HCT116 (cell line): ENCODE data around the gene BFSP2. TPM values are rescaled to one million over a fixed set of nuclear protein-coding genes. Genes with fewer than 3 reads are reported as not detected.

Source experiments
- ATAC-seq: fragments of 200-7000 bp; cut with Tn5 transposase; 2 replicates; pipeline ENCODE4 v1.9.1; 2020; ENCODE audit warnings: mild to moderate bottlenecking, moderate library complexity
- BruUV-seq: library from RNA; stranded (reverse); fragments of 400-500 nt; replicated peaks from 2 replicates; lab custom pipeline; 2021; lab: Mats Ljungman, UMichigan
- CTCF ChIA-PET: fragments of 300-600 bp; sonication (Branson Sonifier 250); formaldehyde crosslinking; loops from one replicate; lab custom pipeline; 2021; ENCODE audit warnings: antibody characterized with exemption; lab: Charles Lee
- POLR2A ChIA-PET: fragments of 300-600, 350-600 bp; sonication (Branson Sonifier 250); formaldehyde crosslinking; loops from one replicate; lab custom pipeline; 2021; ENCODE audit warnings: antibody characterized with exemption; lab: Charles Lee
- RAD21 ChIA-PET, 2 experiments: fragments of 300-600 bp; sonication (Branson Sonifier 250); formaldehyde crosslinking; loops; one replicate each; lab custom pipeline; 2023; ENCODE audit warnings: low total read pairs in 2 of 2; ENCODE audit not compliant: uncharacterized antibody in 2 of 2, unreplicated experiment in 2 of 2, low non-redundant PET in 1 of 2; lab: Charles Lee
- DNase-seq: peaks from one replicate; pipeline ENCODE4 v3.0.0-alpha.2; 2010; ENCODE audit warnings: low read depth, low spot score
- H2AFZ ChIP-seq: fragments of 200-600 bp; shearing (Covaris generic), sonication (generic); 2 replicates; pipeline ENCODE4 v1.6.1; 2017; ENCODE audit warnings: low read depth, mixed run types, mixed read lengths, antibody characterized with exemption, low read length; ENCODE audit not compliant: poor library complexity, severe bottlenecking
- H3K27ac ChIP-seq: 2 replicates; pipeline ENCODE4 v1.5.1; 2012; ENCODE audit warnings: low read depth, low read length
- H3K27me3 ChIP-seq: fragments of 200-600 bp; sonication (generic); 2 replicates; pipeline ENCODE4 v1.6.1; 2016; ENCODE audit warnings: mixed run types, low read length, mixed read lengths; ENCODE audit not compliant: insufficient read depth
- H3K36me3 ChIP-seq, 2 experiments: fragments of 200-500 bp in 1 of 2; fragments of 200-600 bp in 1 of 2; sonication (Bioruptor generic) in 1 of 2; sonication (generic) in 1 of 2; 2 replicates each; pipeline versions ENCODE4 v1.5.1 to v1.6.1; 2014 to 2016; ENCODE audit warnings: low read length in 2 of 2, inconsistent platforms in 1 of 2, mixed read lengths in 1 of 2, mixed run types in 1 of 2; ENCODE audit not compliant: insufficient read depth in 2 of 2, control insufficient read depth in 1 of 2
- H3K4me1 ChIP-seq, 2 experiments: fragments of 200-600 bp in 1 of 2; sonication (generic) in 1 of 2; 2 replicates each; pipeline versions ENCODE4 v1.5.1 to v1.6.1; 2012 to 2017; ENCODE audit warnings: low read length in 2 of 2, inconsistent platforms in 1 of 2, mild to moderate bottlenecking in 1 of 2, mixed read lengths in 1 of 2, mixed run types in 1 of 2, moderate library complexity in 1 of 2; ENCODE audit not compliant: insufficient read depth in 2 of 2, control insufficient read depth in 1 of 2
- H3K4me2 ChIP-seq: fragments of 200-600 bp; sonication (generic); 2 replicates; pipeline ENCODE4 v1.6.1; 2017; ENCODE audit warnings: mixed run types, low read length, mixed read lengths
- H3K4me3 ChIP-seq, 2 experiments: fragments of 200-600 bp in 1 of 2; sonication (generic) in 1 of 2; replicated peaks in 1 of 2; 2 replicates each; pipeline ENCODE4 v1.5.1; 2011 to 2016; ENCODE audit warnings: low read length in 2 of 2, control low read depth in 1 of 2, low read depth in 1 of 2, mild to moderate bottlenecking in 1 of 2, mixed read lengths in 1 of 2, mixed run types in 1 of 2
- H3K79me2 ChIP-seq: fragments of 200-600 bp; sonication (generic); 2 replicates; pipeline ENCODE4 v1.6.1; 2017; ENCODE audit warnings: mild to moderate bottlenecking, mixed run types, low read length, moderate library complexity, mixed read lengths; ENCODE audit not compliant: insufficient read depth
- H3K9ac ChIP-seq: fragments of 200-600 bp; sonication (generic); 2 replicates; pipeline ENCODE4 v1.6.1; 2016; ENCODE audit warnings: low read length, mixed read lengths
- H3K9me2 ChIP-seq: fragments of 200-600 bp; sonication (generic), shearing (Covaris generic); 2 replicates; pipeline ENCODE4 v1.6.1; 2017; ENCODE audit warnings: mixed run types, mild to moderate bottlenecking, moderate library complexity; ENCODE audit not compliant: insufficient read depth
- H3K9me3 ChIP-seq, 2 experiments: fragments of 200-500 bp in 1 of 2; fragments of 200-600 bp in 1 of 2; sonication (Bioruptor generic) in 1 of 2; sonication (generic) in 1 of 2; 2 replicates each; pipeline ENCODE4 v1.6.1; 2014 to 2017; ENCODE audit warnings: low read length in 2 of 2, mixed read lengths in 2 of 2, inconsistent platforms in 1 of 2, low read depth in 1 of 2, mild to moderate bottlenecking in 1 of 2, mixed run types in 1 of 2, moderate library complexity in 1 of 2; ENCODE audit not compliant: control insufficient read depth in 1 of 2, insufficient read depth in 1 of 2
- H4K20me1 ChIP-seq: fragments of 200-600 bp; sonication (generic), shearing (Covaris generic); 2 replicates; pipeline ENCODE4 v1.6.1; 2017; ENCODE audit warnings: mixed run types, mild to moderate bottlenecking, moderate library complexity; ENCODE audit not compliant: insufficient read depth
- CBX3 ChIP-seq: IDR thresholded peaks from 2 replicates; pipeline ENCODE4 v1.6.1; 2012; ENCODE audit warnings: low read depth
- EGR1 ChIP-seq: IDR thresholded peaks from 2 replicates; pipeline ENCODE4 v1.6.1; 2012; ENCODE audit warnings: low read depth
- ELF1 ChIP-seq: IDR thresholded peaks from 2 replicates; pipeline ENCODE4 v1.6.1; 2012; ENCODE audit warnings: low read depth, borderline replicate concordance
- EZH2phosphoT487 ChIP-seq: fragments of 200-600 bp; IDR thresholded peaks from 2 replicates; pipeline ENCODE4 v1.6.1; 2018; ENCODE audit warnings: antibody characterized with exemption, borderline replicate concordance
- FOSL1 ChIP-seq: IDR thresholded peaks from 2 replicates; pipeline ENCODE4 v1.6.1; 2012; ENCODE audit warnings: low read depth
- JUND ChIP-seq: IDR thresholded peaks from 2 replicates; pipeline ENCODE4 v1.6.1; 2012
- POLR2A ChIP-seq: IDR thresholded peaks from 2 replicates; pipeline ENCODE4 v1.7.0; 2011; ENCODE audit warnings: borderline replicate concordance; ENCODE audit not compliant: insufficient read depth, insufficient read length; ENCODE audit errors: extremely low read depth
- RAD21 ChIP-seq: IDR thresholded peaks from 2 replicates; pipeline ENCODE4 v1.6.1; 2012; ENCODE audit warnings: low read depth, mild to moderate bottlenecking
- SIN3A ChIP-seq: IDR thresholded peaks from 2 replicates; pipeline ENCODE4 v1.6.1; 2012; ENCODE audit warnings: low read depth
- SP1 ChIP-seq: IDR thresholded peaks from 2 replicates; pipeline ENCODE4 v1.6.1; 2012; ENCODE audit warnings: low read depth
- TCF7L2 ChIP-seq: IDR thresholded peaks from 2 replicates; pipeline ENCODE4 v1.7.0; 2011; ENCODE audit warnings: borderline replicate concordance, inconsistent platforms; ENCODE audit not compliant: insufficient read depth, insufficient read length; ENCODE audit errors: extremely low read depth
- YY1 ChIP-seq: IDR thresholded peaks from 2 replicates; pipeline ENCODE4 v1.6.1; 2011; ENCODE audit warnings: low read length, low read depth, moderate library complexity, mild to moderate bottlenecking; ENCODE audit not compliant: insufficient replicate concordance; ENCODE audit errors: extremely low read depth
- ZFX ChIP-seq: fragments of 450-650 bp; IDR thresholded peaks from 2 replicates; pipeline ENCODE4 v1.6.1; 2017
- ZNF274 ChIP-seq: fragments of 200-500 bp; sonication (Bioruptor generic); IDR thresholded peaks from 2 replicates; pipeline ENCODE4 v1.6.1; 2014; ENCODE audit warnings: mild to moderate bottlenecking, low read depth, low read length, inconsistent platforms
- intact Hi-C: fragments of 100-400 bp; cut with micrococcal nuclease; formaldehyde crosslinking; loops from 2 replicates; pipeline ENCODE4 v1.10.0; 2022
- total RNA-seq: library from RNA; stranded (reverse); gene quantifications from one replicate; pipeline ENCODE4 v1.2.1, GENCODE V29; 2021; ENCODE audit not compliant: unreplicated experiment
- TF ChIP-seq, protein P1 (sequence below): IDR thresholded peaks from 2 replicates; pipeline ENCODE4 v1.6.1; 2012
- TF ChIP-seq, protein P2 (sequence below): IDR thresholded peaks from 2 replicates; pipeline ENCODE4 v1.6.1; 2012
- TF ChIP-seq, protein P3 (sequence below): IDR thresholded peaks from 2 replicates; pipeline ENCODE4 v1.6.1; 2012; ENCODE audit warnings: low read depth

Gene BFSP2
- total RNA-seq, 1 experiment from 2014 or later: not detected

DNA sequence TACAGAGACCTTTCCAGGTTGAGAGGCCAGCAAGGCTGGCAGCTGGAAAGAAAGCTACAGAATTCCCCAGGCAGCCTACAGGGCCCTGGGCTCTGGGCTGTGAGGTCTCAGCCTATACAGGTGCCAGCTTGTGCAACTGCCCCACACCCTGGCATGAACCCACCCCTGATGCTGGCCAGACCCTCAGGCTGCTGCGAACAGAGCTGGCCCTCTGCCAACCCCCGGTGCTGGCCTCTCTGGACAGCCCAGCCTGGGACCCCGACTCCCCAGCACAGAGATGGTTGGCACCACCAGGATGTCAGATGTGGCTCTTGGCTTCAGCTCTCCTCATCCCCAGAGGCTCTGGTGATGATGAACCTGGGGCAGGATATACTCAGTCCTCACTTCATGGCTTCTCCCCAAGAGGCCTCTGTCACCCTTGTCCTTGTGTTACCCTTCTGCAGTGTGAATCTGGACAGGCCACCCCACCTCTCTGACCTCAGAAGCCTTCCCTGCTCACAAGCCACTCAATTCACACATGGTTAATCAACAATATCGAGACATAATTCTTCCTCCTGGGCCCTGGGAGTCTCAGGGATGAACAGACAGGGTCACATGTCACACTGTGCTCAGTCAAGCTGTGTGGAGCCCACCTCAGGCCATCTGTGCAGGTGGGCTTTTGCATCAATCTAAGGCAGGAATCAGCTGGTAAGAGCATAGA lies 11.0 kb upstream of the BFSP2 start:
- BruUV-seq: no TSS peak
- no peak overlapping the region for H3K9ac ChIP-seq
- ChIA-PET POLR2A (no interaction called here), RAD21 (no interaction called here), CTCF (interaction anchor here (3.0 kb wide), 1 partner anchor 658 kb away, joined by 9 read pairs; no protein-coding TSS in a partner anchor)
- DNase-seq (no peak), ATAC-seq (no peak)
- TF ChIP-seq TCF7L2 (no peak), ELF1 (no peak), SIN3A (no peak), SP1 (no peak), YY1 (no peak), ZNF274 (no peak), POLR2A (no peak)
- TF ChIP-seq, protein P1, sequence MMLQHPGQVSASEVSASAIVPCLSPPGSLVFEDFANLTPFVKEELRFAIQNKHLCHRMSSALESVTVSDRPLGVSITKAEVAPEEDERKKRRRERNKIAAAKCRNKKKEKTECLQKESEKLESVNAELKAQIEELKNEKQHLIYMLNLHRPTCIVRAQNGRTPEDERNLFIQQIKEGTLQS: no peak
- peaks cover 21% of the 10 kb centered on the region; the same call in 1 of the 2 replicates for H3K27me3 ChIP-seq
- no peaks in the 10 kb centered on the region for H3K9me3 ChIP-seq
- H3K27ac ChIP-seq: no peak overlapping the region
- no peak overlapping the region for H2AFZ ChIP-seq
- no peaks in the 10 kb centered on the region for H3K9me2 ChIP-seq
- peaks cover 0 to 5% of the 10 kb centered on the region in 2 experiments; a peak in 2 of 4 replicates for H3K4me1 ChIP-seq
- H3K79me2 ChIP-seq: no peaks in the 10 kb centered on the region
- no peaks in the 10 kb centered on the region for H4K20me1 ChIP-seq
- H3K4me3 ChIP-seq: no peak overlapping the region
- no peak overlapping the region for H3K4me2 ChIP-seq
- intact Hi-C loops: loop anchor here (10.0 kb wide), 3 partner anchors 584 to 1034 kb away; no protein-coding TSS in a partner anchor
- no peaks in the 10 kb centered on the region for H3K36me3 ChIP-seq

DNA sequence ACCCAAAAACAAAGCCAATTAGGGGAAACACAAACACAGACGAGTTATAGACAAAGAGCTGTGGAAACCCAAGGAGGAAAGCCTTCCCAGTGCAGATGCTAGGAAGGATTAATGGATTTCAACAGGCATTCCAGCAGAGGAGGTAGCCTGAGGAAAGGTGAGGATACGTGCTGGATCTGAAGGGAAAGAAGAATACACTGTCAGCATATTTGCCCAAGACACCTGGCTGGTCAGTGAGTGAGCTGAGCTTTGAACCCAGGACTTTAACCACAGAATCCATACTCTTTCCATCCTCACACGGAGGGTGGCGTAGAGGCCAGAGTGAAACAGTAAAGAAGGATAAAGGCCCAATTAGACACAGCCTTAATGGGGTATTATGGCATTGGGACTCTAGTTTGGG lies 9.1 kb upstream of the BFSP2 start:
- ChIA-PET CTCF (interaction anchor here (0.7 to 1.2 kb wide), 2 partner anchors 349 to 423 kb away, joined by 3 read pairs; no protein-coding TSS in a partner anchor), POLR2A (no interaction called here), RAD21 (no interaction called here)
- Histone ChIP-seq H3K79me2 (no peaks in the 10 kb centered on the region), H3K4me1 (no peaks in the 10 kb centered on the region), H2AFZ (no peak overlapping the region), H3K4me2 (no peak overlapping the region), H3K9me3 (no peaks in the 10 kb centered on the region), H3K36me3 (no peaks in the 10 kb centered on the region), H3K9ac (no peak overlapping the region), H4K20me1 (no peaks in the 10 kb centered on the region), H3K9me2 (no peaks in the 10 kb centered on the region), H3K27me3 (peaks cover 25% of the 10 kb centered on the region; the same call in 1 of the 2 replicates), H3K27ac (no peak overlapping the region), H3K4me3 (no peak overlapping the region)
- TF ChIP-seq RAD21 (no peak), TCF7L2 (no peak), ZFX (no peak), FOSL1 (no peak), CBX3 (no peak), YY1 (no peak), EGR1 (no peak), EZH2phosphoT487 (no peak), JUND (no peak), SP1 (no peak)
- TF ChIP-seq, protein P2, sequence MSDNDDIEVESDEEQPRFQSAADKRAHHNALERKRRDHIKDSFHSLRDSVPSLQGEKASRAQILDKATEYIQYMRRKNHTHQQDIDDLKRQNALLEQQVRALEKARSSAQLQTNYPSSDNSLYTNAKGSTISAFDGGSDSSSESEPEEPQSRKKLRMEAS: no peak
- TF ChIP-seq, protein P3, sequence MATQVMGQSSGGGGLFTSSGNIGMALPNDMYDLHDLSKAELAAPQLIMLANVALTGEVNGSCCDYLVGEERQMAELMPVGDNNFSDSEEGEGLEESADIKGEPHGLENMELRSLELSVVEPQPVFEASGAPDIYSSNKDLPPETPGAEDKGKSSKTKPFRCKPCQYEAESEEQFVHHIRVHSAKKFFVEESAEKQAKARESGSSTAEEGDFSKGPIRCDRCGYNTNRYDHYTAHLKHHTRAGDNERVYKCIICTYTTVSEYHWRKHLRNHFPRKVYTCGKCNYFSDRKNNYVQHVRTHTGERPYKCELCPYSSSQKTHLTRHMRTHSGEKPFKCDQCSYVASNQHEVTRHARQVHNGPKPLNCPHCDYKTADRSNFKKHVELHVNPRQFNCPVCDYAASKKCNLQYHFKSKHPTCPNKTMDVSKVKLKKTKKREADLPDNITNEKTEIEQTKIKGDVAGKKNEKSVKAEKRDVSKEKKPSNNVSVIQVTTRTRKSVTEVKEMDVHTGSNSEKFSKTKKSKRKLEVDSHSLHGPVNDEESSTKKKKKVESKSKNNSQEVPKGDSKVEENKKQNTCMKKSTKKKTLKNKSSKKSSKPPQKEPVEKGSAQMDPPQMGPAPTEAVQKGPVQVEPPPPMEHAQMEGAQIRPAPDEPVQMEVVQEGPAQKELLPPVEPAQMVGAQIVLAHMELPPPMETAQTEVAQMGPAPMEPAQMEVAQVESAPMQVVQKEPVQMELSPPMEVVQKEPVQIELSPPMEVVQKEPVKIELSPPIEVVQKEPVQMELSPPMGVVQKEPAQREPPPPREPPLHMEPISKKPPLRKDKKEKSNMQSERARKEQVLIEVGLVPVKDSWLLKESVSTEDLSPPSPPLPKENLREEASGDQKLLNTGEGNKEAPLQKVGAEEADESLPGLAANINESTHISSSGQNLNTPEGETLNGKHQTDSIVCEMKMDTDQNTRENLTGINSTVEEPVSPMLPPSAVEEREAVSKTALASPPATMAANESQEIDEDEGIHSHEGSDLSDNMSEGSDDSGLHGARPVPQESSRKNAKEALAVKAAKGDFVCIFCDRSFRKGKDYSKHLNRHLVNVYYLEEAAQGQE: no peak
- no peak for DNase-seq
- no TSS peak for BruUV-seq
- no peak for ATAC-seq
- intact Hi-C loops: no loop called here
